NCI-H345 treated with DMSO at 0.1 percent for 48 hours (cell line): Measurements from ENCODE around the gene CCDC89.
"Not testable (repeated sequence)": the region's sequence is repeated elsewhere in the genome, so short reads cannot be mapped to it uniquely, and the experiment has no call there.

Experiments used
- DNase-seq: peaks from one replicate; lab custom pipeline; 2025; ENCODE audit not compliant: unreplicated experiment; lab: John Stamatoyannopoulos, UW

The CCDC89 gene

DNA sequence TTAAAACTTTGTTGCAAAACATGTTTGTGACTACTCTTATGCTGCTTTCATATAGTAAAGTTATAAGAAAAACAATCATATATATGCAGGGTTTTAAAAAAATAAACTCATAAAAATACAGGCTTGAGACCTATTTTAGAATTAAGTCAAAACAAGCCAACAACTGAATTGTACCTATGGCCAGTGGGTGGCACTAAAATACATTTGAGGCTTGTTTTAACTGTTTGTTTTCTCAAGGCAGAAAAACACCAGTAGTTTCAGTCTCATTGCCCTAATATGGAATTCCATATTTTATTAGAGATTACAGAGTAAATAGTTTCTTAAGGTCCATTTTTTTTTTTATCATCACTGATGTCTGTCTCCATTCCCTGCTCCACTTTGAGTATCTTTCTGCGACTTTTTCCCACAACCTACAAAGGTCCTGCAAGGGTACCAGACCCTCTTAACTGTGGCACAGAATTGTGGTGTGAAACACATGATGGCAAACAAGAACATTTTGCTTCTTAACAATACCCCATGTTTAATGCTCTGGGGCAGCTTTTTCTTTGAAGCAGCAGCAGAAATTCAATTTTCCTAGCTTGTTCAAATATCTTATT lies 8.5 kb upstream of the CCDC89 start:
- DNase-seq, result no peak

DNA sequence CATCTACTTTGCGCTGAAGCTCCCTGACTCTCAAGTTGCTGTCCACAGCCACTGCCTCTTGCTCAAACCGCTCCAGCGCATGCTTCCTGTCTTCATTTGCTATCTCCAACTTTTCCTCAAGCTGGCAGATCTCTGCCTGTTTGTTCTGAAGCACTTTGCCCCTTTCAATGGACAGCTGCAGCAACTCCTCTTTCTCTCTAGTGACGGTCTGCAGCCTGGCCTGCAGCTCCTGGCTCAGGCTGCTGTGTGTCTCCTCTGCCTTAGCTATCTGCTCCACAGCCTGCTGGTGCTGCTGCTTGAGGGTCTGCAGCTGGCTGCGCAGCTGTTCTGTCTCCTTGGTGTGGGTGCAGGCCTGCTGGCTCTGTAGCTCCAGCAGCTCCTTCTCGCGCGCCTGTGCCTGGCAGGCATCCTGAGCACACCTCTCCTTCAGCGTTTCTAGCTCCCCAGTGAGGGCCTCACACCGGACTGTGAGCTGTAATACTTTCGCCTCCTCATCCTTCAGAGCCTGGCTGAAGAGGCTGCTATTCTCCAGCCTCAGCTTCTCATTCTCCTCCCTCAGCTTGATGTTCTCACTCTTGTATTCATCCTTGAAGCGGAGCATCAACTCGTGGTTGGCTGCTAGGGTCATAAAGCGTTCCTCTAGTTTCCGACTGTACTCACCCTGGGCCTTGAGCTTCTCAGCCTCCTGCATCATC lies 723 bp downstream of the CCDC89 start:
- DNase-seq, result no peak

DNA sequence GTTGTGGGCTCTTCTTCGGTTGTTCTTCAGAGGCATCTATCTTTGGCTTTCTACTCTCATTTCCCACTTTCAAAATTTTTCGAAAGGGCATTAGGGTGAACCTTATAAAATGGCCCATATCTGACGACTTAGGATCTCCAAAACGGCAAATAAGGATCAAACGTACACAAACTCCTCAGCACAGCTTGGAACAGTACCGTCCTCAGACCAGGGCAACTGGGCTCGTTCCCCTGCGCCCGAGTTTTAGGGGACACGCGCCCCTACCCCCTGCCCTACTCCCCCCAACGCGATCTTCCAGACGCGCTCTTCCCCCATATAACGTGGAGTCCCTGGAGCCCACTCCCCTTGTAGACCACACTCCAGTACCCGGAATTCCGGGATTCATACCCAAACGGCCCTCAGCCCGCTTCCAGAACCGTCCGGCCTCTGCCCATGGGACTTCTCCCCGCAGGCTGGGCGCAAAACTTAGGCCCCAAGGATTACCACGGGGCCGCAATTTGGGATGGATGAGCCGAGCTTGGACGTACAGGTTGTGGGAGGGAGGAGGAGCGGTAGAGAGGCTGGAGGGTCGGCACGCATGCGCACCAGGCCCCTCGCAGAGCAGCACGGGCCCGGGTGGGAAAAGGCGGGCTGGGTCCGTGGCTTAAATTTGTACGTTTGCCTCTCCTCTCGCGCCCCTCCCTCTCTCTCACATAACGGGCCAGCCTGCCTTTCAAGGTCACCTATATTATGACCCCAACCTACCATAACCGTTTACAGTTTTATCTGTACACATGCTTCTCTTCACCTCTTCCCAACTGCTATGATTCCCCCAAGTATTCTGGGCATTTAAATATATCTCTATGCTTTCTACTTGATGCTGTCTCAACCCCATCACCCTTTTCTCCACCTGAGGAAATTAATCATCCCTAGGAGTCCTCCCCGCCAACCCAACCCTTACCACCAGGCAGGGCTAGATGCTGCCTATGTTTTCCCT lies 3.4 kb downstream of the CCDC89 start:
- no peak for DNase-seq

DNA sequence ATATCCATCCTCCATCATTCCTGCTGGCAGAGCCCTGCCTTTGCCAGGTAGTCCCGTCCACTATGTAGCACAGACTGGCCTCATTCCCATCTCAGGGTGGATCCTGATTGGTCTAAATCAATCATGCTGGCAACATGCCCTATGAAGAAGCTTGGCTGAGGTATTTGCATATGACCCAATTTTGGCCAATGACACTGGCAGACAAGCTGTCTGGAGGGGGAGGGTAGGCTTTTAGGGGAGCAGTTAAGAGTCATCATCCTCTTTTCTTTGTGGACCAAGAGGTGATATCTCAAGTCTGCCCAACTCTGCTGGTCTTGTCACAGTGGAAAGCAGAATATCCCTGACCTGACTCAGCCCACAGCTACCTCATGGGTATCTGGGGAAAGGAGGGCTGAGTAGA lies 5.1 kb downstream of the CCDC89 start:
- no peak for DNase-seq

DNA sequence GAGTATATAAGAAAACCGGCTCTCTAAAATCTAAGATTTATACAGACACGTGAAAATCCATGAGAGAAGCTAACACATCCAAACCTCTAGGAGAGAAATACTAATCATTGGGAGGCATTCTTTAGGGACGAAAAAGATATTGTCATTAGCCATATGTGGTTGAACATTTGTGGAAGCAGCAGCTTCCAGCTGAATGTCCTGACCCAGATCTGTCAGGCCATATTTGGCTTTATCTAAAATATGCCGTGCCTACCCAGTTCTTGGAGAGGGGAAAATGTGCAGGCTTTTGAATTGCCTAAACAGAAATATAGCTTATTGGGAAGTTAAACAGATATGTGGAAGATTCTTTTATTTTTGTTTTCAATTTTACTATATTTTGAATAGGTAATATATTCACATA lies 6.4 kb downstream of the CCDC89 start:
- no peak for DNase-seq

DNA sequence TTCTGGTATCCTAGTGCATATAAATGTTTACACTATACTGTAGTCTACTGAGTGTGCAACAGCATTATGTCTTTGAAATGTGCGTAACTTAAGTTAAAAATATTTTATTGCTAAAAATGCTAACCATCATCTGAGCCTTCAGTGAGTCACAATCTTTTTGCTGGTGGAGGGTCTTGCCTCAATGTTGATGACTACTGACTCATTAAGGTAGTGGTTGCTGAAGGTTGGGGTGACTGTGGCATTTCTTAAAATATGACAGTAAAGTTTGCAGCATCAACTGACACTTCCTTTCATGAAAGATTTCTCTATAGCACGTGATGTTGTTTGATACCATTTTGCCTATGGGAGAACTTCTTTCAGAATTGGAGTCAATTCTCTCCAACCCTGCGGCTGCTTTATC lies 12.6 kb downstream of the CCDC89 start:
- DNase-seq, result no peak

DNA sequence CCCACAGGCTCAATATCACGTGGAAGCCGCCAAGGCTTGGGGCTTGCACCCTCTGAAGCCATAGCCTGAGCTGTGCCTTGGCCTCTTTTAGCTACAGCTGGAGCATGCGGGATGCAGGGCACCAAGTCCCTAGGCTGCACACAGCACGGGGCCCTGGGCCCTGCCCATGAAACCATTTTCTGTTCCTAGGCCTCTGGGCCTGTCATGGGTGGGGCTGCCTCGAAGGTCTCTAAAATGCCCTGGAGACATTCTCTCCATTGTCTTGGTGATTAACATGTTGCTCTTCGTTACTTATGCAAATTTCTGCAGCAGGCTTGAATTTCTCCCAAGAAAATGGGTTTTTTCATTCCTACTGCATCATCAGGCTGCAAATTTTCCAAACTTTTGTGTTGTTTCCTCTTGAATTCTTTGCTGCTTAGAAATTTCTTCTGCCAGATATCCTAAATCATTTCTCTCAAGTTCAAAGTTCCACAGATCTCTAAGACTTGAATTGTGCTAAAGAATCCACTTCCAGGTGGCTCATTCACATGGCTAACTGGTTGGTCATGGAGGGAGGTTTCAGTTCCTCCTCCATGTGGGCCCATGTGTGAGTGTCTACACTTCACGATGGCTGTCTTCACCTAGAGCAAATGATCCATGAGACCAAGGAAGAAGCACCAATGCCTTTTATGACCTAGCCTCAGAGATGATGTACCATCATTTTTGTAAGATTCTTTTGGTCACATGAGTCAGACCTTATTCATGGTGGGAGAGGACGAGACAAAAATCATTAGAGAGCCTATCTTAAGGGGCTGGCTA lies 13.7 kb downstream of the CCDC89 start:
- no peak for DNase-seq

DNA sequence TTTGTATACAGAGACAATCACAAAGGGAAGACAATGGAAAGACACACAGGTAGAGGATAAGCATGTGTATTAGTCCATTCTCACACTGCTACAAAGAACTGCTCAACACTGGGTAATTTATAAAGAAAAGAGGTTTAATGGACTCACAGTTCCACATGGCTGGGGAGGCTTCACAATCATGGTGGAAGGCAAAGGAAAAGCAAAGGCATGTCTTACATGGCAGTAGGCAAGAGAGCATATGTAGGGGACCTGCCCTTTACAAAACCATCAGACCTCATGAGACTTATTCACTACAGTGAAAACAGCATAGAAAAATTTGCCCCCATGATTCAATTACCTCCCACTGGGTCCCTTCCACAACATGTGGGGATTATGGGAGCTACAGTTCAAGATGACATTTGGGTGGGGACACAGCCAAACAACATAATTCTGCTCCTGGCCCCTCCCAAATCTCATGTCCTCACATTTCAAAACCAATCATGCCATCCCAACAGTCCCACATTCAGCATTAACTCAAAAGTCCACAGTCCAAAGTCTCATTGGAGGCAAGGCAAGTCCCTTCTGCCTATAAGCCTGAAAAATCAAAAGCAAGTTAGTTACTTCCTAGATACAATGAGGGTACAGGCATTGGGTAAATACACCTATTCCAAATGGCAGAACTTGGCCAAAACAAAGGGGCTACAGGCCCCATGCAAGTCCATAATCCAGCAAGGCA lies 14.9 kb downstream of the CCDC89 start:
- DNase-seq, result not testable (repeated sequence)

DNA sequence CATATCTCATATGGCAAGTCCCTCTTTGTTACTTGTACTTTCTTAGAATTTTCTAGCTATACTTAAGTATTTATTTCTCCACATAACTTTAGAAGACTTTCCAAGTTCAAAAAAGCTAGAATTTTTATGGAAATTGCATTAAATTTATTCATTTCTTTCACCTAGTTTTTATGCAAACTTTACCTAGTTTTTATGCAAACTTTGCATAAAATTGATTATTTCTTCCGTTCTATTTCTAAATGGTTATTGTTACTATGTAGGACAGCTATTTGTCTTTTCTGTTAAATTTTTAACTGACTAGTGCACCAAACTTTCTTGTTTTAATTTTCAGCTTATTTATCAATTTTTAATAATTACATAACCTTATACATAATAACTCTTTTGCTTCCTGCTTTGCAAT lies 17.8 kb downstream of the CCDC89 start:
- no peak for DNase-seq

DNA sequence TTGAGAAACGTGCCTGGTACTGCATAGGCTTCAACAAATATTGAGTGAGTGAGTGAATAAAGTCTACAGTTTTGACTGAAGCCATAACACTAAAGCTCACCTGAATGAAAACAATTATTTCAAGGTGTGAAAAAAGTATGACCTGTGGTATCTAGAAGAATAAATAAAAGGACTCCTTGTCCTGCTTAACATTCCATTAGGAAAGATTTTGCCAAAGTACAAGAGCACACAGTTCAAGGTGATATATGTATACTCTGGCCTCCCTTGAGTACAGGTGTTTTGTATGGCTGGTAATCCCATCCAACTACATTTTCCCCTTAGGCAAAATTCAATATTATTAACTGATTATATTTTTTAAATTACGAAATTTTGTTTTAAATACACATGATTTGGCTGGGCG lies 19.3 kb downstream of the CCDC89 start:
- DNase-seq, result no peak

DNA sequence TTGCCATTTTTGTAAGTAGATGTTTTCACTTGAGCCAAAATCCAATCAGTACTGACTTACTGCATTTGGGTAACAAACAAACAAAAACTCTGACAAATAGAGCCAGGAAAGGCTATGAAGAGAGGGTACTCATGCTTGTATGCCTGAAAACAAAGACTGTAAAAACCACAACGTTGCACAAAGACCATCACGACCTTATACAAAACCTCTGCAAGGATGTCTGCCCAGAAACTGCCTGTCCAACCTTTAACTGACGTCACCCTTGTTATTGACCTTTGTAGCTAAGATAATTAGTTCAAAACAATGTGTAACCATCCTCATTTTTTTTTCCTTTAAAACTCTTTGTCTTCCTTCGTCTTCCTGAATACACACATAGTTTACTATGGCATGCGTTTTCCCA lies 20.3 kb downstream of the CCDC89 start:
- no peak for DNase-seq

DNA sequence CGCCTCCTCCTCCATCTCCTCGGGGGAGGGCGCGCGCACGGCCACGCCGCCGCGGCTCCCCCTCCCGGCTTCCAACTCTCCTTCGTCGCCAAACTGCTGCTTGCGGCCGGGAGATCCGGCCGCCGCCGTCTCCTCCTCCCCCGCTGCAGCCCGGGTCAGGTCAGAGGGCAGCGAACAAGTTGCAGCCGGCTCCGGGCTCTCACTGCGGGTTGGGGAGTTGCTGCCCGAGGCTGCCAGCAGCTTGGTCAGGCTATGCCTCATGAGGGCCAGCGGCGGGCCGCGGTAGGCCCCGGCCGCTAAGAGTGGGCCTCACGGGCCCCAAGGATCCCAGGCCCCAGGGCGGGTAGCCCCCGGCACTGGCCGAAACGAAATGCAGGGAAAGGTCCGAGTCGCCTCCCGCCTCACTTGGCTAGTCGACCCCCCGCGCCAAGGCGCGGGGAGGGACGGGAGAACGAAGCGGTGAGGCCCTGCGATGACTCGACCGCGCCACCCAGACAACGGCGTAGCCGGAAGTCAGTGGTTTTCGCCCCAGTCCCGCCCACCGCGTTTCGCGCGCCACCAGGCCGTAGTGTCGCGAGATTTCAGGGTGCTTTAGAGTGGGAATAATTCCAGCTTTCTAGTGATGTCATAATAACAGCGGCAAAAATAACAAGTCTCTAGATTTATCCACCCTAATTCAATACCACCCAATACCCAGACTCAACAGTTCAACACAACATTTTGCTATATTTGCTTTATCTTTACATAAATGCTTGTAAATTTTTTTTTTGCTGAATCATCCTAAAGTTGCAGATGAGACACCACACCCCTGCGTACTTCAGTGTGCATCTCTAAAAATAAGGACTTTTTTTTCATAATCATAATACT lies 21.1 kb downstream of the CCDC89 start, which contains the start of gene CREBZF:
CREBZF (minus strand) TSS at position 515 of the 867 bp plus-strand sequence; CDS start at position 261, 254 bp downstream.
- DNase-seq, result peak; percentile 88

DNA sequence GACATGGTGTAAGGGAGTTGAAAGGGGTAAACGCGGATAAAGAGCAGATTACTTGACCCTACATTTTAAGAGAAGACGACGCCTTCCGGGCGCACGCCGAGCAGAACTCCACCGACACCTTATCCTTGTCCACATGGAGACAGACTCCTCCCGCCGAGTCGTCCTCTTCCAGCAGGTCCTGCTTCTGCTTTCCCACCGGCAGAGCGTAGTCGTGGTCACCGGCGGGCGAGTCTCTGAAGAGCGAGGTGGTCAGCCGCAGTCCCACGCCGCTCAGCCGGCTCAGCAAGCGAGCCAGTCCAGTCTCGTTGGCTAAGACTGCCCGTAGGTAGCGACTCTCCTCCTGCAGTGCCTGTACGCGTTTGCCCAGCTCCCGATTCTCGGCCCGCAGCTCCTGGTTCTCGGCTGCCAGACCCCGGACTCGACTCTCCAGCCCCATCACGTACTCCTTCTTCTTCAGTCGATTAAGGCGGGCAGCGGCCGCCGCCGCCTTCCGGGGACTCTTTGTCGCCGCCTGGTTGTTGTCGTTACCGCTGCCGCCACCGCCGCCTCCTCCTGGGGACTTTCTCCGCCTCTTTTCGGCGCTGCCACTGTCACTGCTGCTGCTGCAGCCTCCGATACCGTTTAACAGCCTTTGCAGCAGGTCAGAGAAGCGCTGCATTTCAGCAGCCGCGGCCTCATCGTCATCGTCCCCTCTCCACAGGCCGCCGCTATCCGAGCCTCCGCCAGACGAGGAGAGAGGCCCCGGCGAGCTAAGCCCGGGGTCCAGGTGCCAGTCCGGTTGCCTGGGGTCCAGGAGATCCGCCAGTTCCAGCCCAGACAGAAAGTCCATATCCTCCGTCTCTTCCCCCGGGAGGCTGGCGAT lies 22.0 kb downstream of the CCDC89 start:
- DNase-seq, result peak; percentile 57

DNA sequence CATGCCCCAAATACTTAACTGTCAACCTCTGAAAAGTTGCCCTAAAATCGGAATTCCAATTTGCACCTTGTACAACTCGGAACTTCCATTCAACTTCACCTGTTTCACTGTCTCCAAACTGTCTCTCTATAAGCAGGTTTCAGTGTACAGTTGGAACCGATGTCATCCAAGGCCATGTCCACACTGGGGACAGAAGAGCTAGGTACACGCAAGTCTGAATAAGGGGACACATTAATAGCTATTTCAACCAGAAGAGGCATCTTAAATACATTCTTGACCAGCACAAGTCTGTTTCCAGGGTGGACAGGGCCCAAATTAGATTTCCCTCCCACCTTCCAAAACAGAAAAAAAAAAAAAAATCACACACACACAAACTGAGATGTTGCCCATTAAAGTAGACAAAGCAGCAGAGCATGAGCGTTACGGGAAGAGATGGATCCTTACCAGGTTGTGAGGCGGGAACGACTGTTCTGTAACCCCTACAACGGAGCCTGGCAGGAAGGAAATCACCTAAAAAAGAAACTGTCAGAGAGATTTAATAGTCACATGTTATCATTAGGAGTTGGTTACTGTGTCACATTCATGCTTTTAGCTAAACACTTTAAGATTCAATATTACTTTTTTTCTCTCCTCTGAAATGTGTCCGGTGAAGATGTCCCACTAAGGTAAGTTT lies 22.8 kb downstream of the CCDC89 start:
- DNase-seq, result no peak

DNA sequence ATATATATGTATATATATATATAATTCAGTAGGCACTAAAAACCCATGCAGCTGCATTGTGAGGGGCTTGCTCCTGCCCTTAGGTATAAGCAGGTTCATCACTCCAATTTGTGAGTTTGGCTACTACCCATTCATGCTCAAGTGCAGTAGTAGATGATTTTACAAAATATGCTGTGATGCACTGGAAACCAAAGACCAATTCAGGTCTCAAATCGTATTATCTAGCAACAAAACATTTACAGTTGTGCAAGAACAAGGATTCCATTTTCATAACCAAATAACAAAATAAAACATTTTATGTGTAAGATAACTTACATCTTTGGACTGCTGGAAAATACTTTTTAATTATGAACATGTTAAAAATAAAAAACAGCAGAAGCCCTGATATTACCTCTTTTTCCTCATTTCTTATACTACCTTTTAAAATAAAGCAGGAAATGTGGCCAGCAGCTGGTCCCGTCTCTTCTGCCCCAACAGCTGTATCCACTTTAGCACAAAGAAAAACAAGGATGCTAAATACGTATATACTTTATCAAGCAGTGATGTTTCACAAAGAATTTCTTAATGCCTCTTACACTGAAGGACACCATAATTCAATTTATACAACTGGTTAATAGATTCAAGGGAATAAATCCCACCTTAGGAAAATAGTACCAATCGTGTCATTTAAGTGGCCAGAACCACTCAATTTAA lies 23.9 kb downstream of the CCDC89 start:
- DNase-seq, result no peak

DNA sequence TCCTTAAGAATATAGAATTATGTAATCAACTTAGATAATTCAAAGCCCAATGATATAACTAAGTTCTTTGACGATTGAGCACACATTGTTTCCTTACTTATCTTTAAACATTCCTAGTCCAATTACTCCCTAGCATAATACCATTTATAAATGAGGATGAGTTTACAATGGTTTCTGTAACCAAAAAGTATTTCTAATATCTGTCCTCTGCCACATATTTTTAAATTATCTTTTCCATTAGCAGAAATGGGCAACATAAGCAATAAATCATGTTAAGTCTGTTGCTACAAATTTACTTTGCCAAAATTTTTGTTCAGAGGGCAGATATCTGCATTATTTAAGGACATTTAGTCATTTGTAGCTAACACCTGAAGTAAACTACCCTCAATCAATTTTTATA lies 27.8 kb downstream of the CCDC89 start:
- DNase-seq, result no peak

DNA sequence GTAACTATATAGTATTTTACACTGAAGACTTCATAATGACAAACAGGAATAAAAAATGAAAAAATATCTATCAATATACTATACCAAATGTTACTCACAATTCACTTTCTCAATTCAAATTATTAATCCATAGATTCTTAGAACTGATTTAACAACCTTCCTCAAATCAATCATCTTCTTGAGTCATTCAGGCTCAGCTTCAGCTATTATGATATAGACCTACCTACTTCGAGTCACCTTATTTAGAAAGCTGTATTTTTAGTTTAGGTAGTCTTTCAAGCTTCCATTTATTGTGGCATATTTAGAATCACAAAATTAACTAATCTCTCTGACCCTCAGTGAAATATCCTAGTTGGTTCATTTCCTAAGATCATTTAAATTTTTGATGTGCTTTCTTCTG lies 29.2 kb downstream of the CCDC89 start:
- no peak for DNase-seq
